Skeletal muscle tissue (tissue), 4 donors: Measurements from ENCODE around the gene GDA. TPM values are rescaled to one million over a fixed set of nuclear protein-coding genes. Genes with fewer than 3 reads are reported as not detected.
"Not testable (repeated sequence)": the region's sequence is repeated elsewhere in the genome, so short reads cannot be mapped to it uniquely, and the experiment has no call there.

Experiments used
- H3K27ac ChIP-seq: one replicate; pipeline ENCODE4 v1.7.0; 2013; ENCODE audit warnings: mild to moderate bottlenecking, low read depth, low read length, inconsistent platforms
- H3K27me3 ChIP-seq, 3 donors: one replicate each; pipeline ENCODE4 v1.7.0; 2013; ENCODE audit warnings: low read length in 3 of 3; ENCODE audit not compliant: control insufficient read depth in 3 of 3, insufficient read depth in 3 of 3
- H3K36me3 ChIP-seq, 3 donors: one replicate each; pipeline ENCODE4 v1.7.0; 2013; ENCODE audit warnings: low read length in 3 of 3; ENCODE audit not compliant: control insufficient read depth in 3 of 3, insufficient read depth in 3 of 3
- H3K4me1 ChIP-seq, 3 donors: one replicate each; pipeline ENCODE4 v1.7.0; 2013; ENCODE audit warnings: low read length in 3 of 3, mild to moderate bottlenecking in 3 of 3; ENCODE audit not compliant: control insufficient read depth in 3 of 3, insufficient read depth in 3 of 3
- H3K4me3 ChIP-seq, 3 donors: one replicate each; pipeline ENCODE4 v1.7.0; 2013; ENCODE audit warnings: low read length in 3 of 3
- H3K9ac ChIP-seq, 3 donors: one replicate each; pipeline ENCODE4 v1.7.0; 2013; ENCODE audit warnings: low read length in 3 of 3, mild to moderate bottlenecking in 3 of 3, moderate library complexity in 2 of 3, low read depth in 1 of 3
- H3K9me3 ChIP-seq, 3 donors: one replicate each; pipeline ENCODE4 v1.7.0; 2013; ENCODE audit warnings: low read length in 3 of 3; ENCODE audit not compliant: control insufficient read depth in 3 of 3
- total RNA-seq: library from RNA; depleted of rRNA; stranded (reverse); fragments of >200 nt; gene quantifications from one replicate; pipeline ENCODE4 v1.2.3, GENCODE V29; 2014
- donor health status: Osteomylitis.

The GDA gene
- total RNA-seq, 1 donor from 2014 or later, result 0.52 TPM

GRCh38 chr9:72263572-72263971 is 114.3 kb downstream of the GDA start:
- no peak overlapping the region for H3K9ac ChIP-seq
- no peaks in the 10 kb centered on the region for H3K27me3 ChIP-seq
- no peak overlapping the region for H3K4me3 ChIP-seq
- no peaks in the 10 kb centered on the region for H3K9me3 ChIP-seq
- no peaks in the 10 kb centered on the region for H3K4me1 ChIP-seq
- no peaks in the 10 kb centered on the region for H3K36me3 ChIP-seq
- no peak overlapping the region for H3K27ac ChIP-seq

DNA sequence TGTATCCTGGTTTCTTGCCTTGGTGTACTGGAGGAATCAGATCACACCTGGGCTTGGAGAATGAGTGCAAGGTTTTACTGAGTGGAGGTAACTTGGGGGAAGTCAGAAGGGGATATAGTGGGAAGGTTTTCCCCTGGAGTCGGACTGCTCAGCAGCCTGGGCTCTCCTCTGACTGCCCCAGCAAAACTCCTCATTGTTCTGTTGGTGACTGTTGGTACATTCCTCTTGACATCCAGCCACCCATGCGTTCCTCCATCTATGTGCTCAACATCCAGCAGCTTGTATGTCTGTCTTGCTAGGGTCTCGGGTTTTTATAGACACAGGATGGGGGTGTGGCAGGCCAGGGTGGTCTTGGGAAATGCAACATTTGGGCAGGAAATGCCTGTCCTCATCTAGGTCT is 119.7 kb downstream of the GDA start:
- Histone ChIP-seq H3K27me3 (no peaks in the 10 kb centered on the region), H3K36me3 (no peaks in the 10 kb centered on the region), H3K9me3 (no peaks in the 10 kb centered on the region), H3K27ac (no peak overlapping the region), H3K9ac (no peak overlapping the region), H3K4me1 (no peaks in the 10 kb centered on the region), H3K4me3 (no peak overlapping the region)

DNA sequence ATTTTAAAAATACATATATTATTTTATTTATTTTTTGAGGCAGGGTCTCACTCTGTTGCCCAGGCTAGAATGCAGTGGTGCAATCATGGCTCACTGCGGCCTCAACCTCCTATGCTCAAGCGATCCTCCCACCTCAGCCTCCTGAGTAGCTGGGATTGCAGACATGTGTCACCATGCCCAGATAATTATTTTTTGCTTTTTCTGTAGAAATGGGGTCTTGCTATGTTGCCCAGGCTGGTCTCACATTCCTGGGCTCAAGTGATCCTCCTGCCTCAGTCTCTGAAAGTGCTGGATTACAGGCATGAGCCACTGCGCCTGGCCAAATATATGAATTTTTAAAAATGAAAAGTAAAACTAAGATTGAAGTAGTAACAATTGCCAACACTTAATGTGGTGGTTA is 121.1 kb downstream of the GDA start:
- H3K4me1 ChIP-seq, H3K9me3 ChIP-seq, H3K36me3 ChIP-seq, H3K9ac ChIP-seq, H3K27me3 ChIP-seq, H3K4me3 ChIP-seq, H3K27ac ChIP-seq: not testable (repeated sequence)

GRCh38 chr9:72271613-72272478 is 122.6 kb downstream of the GDA start:
- Histone ChIP-seq H3K9ac (no peak overlapping the region), H3K27ac (no peak overlapping the region), H3K9me3 (no peaks in the 10 kb centered on the region)

DNA sequence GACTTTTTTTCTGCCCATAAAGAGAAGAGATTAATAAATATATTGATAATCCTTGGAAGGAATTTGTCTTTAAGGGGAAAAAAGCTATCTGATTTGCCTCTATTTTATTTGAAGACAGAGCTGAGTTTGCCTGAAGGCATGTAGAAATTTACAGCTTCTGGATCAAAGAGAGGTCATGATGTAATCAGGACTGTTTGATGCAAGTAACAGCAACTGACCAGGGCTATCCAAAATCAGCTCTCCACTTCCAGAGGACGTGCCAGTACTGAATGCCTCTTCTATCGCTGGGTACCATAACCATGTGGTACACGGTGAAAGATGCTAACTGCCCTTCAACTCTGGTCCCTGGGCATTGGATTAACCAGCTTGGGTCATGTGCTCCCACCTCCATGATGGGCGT is 125.2 kb downstream of the GDA start:
- Histone ChIP-seq H3K9me3 (no peaks in the 10 kb centered on the region), H3K27ac (no peak overlapping the region), H3K4me1 (no peaks in the 10 kb centered on the region), H3K36me3 (no peaks in the 10 kb centered on the region), H3K27me3 (peaks cover 0 to 2% (median 0%) of the 10 kb centered on the region in 3 donors), H3K4me3 (no peak overlapping the region), H3K9ac (no peak overlapping the region)

More at GRCh38 chr9:72271613-72272478, 122.6 kb downstream of the GDA start:
- Histone ChIP-seq H3K36me3 (no peaks in the 10 kb centered on the region), H3K27me3 (no peaks in the 10 kb centered on the region), H3K4me3 (no peak overlapping the region), H3K4me1 (no peaks in the 10 kb centered on the region)

DNA sequence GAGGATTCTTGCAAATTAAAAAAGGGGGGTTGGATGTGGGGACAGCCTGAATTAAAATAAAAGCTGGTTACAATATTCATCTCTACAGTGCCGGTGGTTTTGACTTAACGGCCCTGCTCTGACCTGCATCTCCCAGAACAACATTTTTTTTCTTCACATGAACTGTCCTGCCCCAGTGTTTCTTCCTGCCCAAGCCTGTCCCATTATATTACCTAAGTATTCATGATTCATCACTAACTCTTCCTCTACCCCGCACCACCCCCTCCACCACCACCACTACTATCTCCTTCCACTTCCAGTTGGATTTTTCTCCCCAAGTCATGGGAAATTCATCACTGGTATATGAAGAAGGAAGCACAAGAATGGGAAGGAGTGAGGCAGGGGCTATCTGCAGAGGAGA is 125.7 kb downstream of the GDA start:
- peaks cover 0 to 2% (median 0%) of the 10 kb centered on the region in 3 donors for H3K27me3 ChIP-seq
- no peaks in the 10 kb centered on the region for H3K9me3 ChIP-seq
- H3K36me3 ChIP-seq, result no peaks in the 10 kb centered on the region
- no peaks in the 10 kb centered on the region for H3K4me1 ChIP-seq
- no peak overlapping the region for H3K4me3 ChIP-seq
- no peak overlapping the region for H3K27ac ChIP-seq
- no peak overlapping the region for H3K9ac ChIP-seq

- no peak overlapping the region for H3K27ac ChIP-seq
- no peaks in the 10 kb centered on the region for H3K4me1 ChIP-seq
- no peaks in the 10 kb centered on the region for H3K9me3 ChIP-seq
- no peak overlapping the region for H3K4me3 ChIP-seq
- H3K9ac ChIP-seq, result no peak overlapping the region
- H3K36me3 ChIP-seq, result no peaks in the 10 kb centered on the region
- H3K27me3 ChIP-seq, result peaks cover 0 to 2% (median 0%) of the 10 kb centered on the region in 3 donors
These were observed 127.2 kb downstream of the GDA start for GRCh38 chr9:72276429-72276828.

- Histone ChIP-seq H3K27ac (no peak overlapping the region), H3K9me3 (no peaks in the 10 kb centered on the region), H3K9ac (no peak overlapping the region), H3K27me3 (peaks cover 0 to 2% (median 0%) of the 10 kb centered on the region in 3 donors), H3K4me1 (no peaks in the 10 kb centered on the region), H3K36me3 (no peaks in the 10 kb centered on the region), H3K4me3 (no peak overlapping the region)
These were observed 129.7 kb downstream of the GDA start for GRCh38 chr9:72278959-72279358.

DNA sequence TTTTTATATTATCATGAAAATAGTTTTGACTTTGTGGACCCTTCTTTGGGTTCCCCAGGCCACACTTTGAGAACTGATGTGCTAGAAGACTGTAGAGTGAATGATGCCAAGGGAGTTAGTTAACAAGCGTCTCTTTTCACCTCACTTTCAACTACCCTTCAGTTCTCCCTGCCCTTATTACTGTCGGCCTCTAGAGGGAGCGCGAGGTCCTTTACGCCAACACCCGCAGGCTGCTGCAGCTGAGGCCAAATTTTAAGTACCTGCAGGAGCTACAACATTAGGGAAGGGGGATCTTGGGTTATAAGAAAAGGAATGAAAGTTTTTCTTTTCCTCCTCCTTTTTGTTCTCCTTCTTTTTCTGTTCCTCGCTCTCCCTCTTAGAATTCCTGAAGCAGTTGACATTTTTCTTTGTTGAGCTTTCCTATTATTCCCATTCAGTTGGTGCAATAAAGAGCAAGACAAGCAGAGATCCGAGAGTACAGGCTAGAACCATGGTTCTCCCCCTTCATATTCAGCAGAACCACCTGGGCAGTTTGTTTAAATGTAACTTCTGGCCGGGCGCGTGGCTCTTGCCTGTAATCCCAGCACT is 131.8 kb downstream of the GDA start:
- Histone ChIP-seq H3K9ac (no peak overlapping the region), H3K9me3 (no peaks in the 10 kb centered on the region), H3K4me3 (no peak overlapping the region), H3K27me3 (peaks cover 0 to 2% (median 0%) of the 10 kb centered on the region in 3 donors), H3K4me1 (no peaks in the 10 kb centered on the region), H3K36me3 (no peaks in the 10 kb centered on the region), H3K27ac (no peak overlapping the region)

DNA sequence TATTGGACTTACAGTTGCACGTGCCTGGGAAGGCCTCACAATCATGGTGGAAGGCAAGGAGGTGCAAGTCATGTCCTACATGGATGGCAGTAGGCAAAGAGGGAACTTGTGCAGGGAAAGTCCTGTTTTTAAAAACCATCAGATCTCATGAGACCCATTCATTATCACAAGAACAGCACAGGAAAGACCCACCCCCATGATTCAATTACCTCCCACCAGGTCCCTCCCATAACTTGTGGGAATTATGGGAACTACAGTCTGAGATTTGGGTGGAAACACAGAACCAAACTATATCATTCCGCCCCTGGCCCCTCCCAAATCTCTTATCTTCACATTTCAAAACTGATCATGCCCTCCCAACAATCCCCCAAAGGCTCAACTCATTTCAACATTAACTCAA is 140.2 kb downstream of the GDA start:
- Histone ChIP-seq H3K36me3 (no peaks in the 10 kb centered on the region), H3K27ac (no peak overlapping the region), H3K27me3 (no peaks in the 10 kb centered on the region), H3K9ac (no peak overlapping the region), H3K9me3 (no peaks in the 10 kb centered on the region), H3K4me1 (no peaks in the 10 kb centered on the region), H3K4me3 (no peak overlapping the region)
